H1 (cell line): ENCODE data around the gene HABP4. TPM values are rescaled to one million over a fixed set of nuclear protein-coding genes. Genes with fewer than 3 reads are reported as not detected.

ENCODE experiments used
- CTCF ChIA-PET: fragments of 300-600 bp; sonication (Branson Sonifier 250); formaldehyde crosslinking; loops from one replicate; lab custom pipeline; 2021; ENCODE audit not compliant: partially characterized antibody; lab: Charles Lee
- POLR2A ChIA-PET: fragments of 300-600 bp; sonication (Branson Sonifier 250); formaldehyde crosslinking; loops from one replicate; lab custom pipeline; 2021; ENCODE audit warnings: inconsistent platforms; ENCODE audit not compliant: partially characterized antibody; lab: Charles Lee
- DNase-seq, 2 experiments: peaks; one replicate each; pipeline versions ENCODE4 v3.0.0 to v3.0.0-alpha.2; 2010 to 2022; ENCODE audit warnings: low spot score in 2 of 2, low read depth in 1 of 2, mixed read lengths in 1 of 2
- FAIRE-seq: peaks from 2 replicates; lab custom pipeline; 2011; peaks lifted over from hg19 to GRCh38; lab: Jason Lieb, UNC
- H2AFZ ChIP-seq: 2 replicates; pipeline ENCODE4 v1.8.1; 2012; ENCODE audit warnings: low read length, inconsistent platforms
- H2AK5ac ChIP-seq: 2 replicates; pipeline ENCODE4 v1.6.1; 2013; ENCODE audit warnings: low read depth, low read length
- H2BK120ac ChIP-seq: replicated peaks from 2 replicates; pipeline ENCODE3; 2013; ENCODE audit warnings: low read depth, low read length, inconsistent platforms
- H2BK12ac ChIP-seq: 2 replicates; pipeline ENCODE4 v1.6.1; 2013; ENCODE audit warnings: low read depth, low read length
- H2BK15ac ChIP-seq: 2 replicates; pipeline ENCODE4 v1.6.1; 2013; ENCODE audit warnings: low read length
- H2BK20ac ChIP-seq: 2 replicates; pipeline ENCODE4 v1.6.1; 2013; ENCODE audit warnings: low read length
- H2BK5ac ChIP-seq: 2 replicates; pipeline ENCODE4 v1.6.1; 2013; ENCODE audit warnings: low read depth, low read length
- H3K14ac ChIP-seq: 2 replicates; pipeline ENCODE4 v1.6.1; 2013; ENCODE audit warnings: inconsistent platforms; ENCODE audit not compliant: insufficient read length
- H3K18ac ChIP-seq: 2 replicates; pipeline ENCODE4 v1.6.1; 2013; ENCODE audit warnings: low read length; ENCODE audit errors: extremely low read depth
- H3K23ac ChIP-seq: 2 replicates; pipeline ENCODE4 v1.6.1; 2013; ENCODE audit warnings: inconsistent platforms; ENCODE audit not compliant: insufficient read length
- H3K23me2 ChIP-seq: 2 replicates; pipeline ENCODE4 v1.6.1; 2013; ENCODE audit warnings: low read depth, low read length
- H3K27ac ChIP-seq: 2 replicates; pipeline ENCODE4 v1.6.1; 2011; ENCODE audit warnings: low read depth, low read length, inconsistent platforms
- H3K27me3 ChIP-seq, 4 experiments: replicated peaks in 1 of 4; 1 replicate in 1 of 4; 2 replicates in 3 of 4; pipeline versions ENCODE4 v1.6.1 to v1.8.1; 2011 to 2013; ENCODE audit warnings: low read length in 3 of 4, mild to moderate bottlenecking in 3 of 4, inconsistent platforms in 2 of 4, mixed read lengths in 2 of 4, moderate library complexity in 1 of 4; ENCODE audit not compliant: control insufficient read depth in 3 of 4, insufficient read depth in 3 of 4; ENCODE audit errors: extremely low read depth in 1 of 4
- H3K36me3 ChIP-seq, 4 experiments: 2 replicates each; pipeline versions ENCODE4 v1.6.1 to v1.8.1; 2011 to 2013; ENCODE audit warnings: mild to moderate bottlenecking in 4 of 4, low read length in 3 of 4, moderate library complexity in 2 of 4, control low read depth in 1 of 4, inconsistent platforms in 1 of 4; ENCODE audit not compliant: insufficient read depth in 4 of 4, control insufficient read depth in 2 of 4
- H3K4ac ChIP-seq: replicated peaks from 2 replicates; pipeline ENCODE3; 2013; ENCODE audit warnings: low read length, low read depth, mixed read lengths, inconsistent platforms; ENCODE audit not compliant: insufficient read length
- H3K4me1 ChIP-seq, 4 experiments: replicated peaks in 1 of 4; 1 replicate in 1 of 4; 2 replicates in 3 of 4; pipeline versions ENCODE4 v1.6.1 to v1.8.1; 2011 to 2013; ENCODE audit warnings: low read length in 3 of 4, inconsistent platforms in 2 of 4, mixed read lengths in 1 of 4; ENCODE audit not compliant: insufficient read depth in 4 of 4, control insufficient read depth in 3 of 4
- H3K4me2 ChIP-seq, 2 experiments: 2 replicates each; pipeline versions ENCODE4 v1.6.1 to v1.8.1; 2011 to 2013; ENCODE audit warnings: low read depth in 2 of 2, low read length in 2 of 2, control low read depth in 1 of 2, inconsistent platforms in 1 of 2, mild to moderate bottlenecking in 1 of 2; ENCODE audit not compliant: insufficient read depth in 1 of 2
- H3K4me3 ChIP-seq, 4 experiments: fragments of 200-600, 300-600 bp in 1 of 4; sonication (generic), shearing (Covaris generic), sonication (Bioruptor Twin) in 1 of 4; 2 replicates each; pipeline versions ENCODE4 v1.5.1 to v1.8.1; 2011 to 2016; ENCODE audit warnings: low read length in 4 of 4, low read depth in 3 of 4, control low read depth in 2 of 4, inconsistent platforms in 2 of 4, mild to moderate bottlenecking in 2 of 4, mixed read lengths in 1 of 4, moderate library complexity in 1 of 4; ENCODE audit not compliant: insufficient read depth in 2 of 4; ENCODE audit errors: extremely low read depth in 1 of 4
- H3K56ac ChIP-seq: replicated peaks from 2 replicates; pipeline ENCODE3; 2013; ENCODE audit warnings: low read depth, mild to moderate bottlenecking, mixed read lengths, low read length, inconsistent platforms; ENCODE audit not compliant: insufficient read length
- H3K79me1 ChIP-seq: 2 replicates; pipeline ENCODE4 v1.6.1; 2013; ENCODE audit warnings: low read depth, low read length, control low read depth
- H3K79me2 ChIP-seq, 2 experiments: 2 replicates each; pipeline versions ENCODE4 v1.6.1 to v1.8.1; 2012 to 2013; ENCODE audit warnings: low read length in 2 of 2, mild to moderate bottlenecking in 2 of 2, inconsistent platforms in 1 of 2; ENCODE audit not compliant: insufficient read depth in 2 of 2, control insufficient read depth in 1 of 2
- H3K9ac ChIP-seq, 4 experiments: replicated peaks in 1 of 4; 1 replicate in 1 of 4; 2 replicates in 3 of 4; pipeline versions ENCODE4 v1.6.1 to v1.8.1; 2011 to 2013; ENCODE audit warnings: low read depth in 3 of 4, low read length in 3 of 4, control low read depth in 2 of 4, mild to moderate bottlenecking in 2 of 4, moderate library complexity in 2 of 4, inconsistent platforms in 1 of 4; ENCODE audit errors: extremely low read depth in 1 of 4
- H3K9me3 ChIP-seq, 2 experiments: 2 replicates each; pipeline versions ENCODE4 v1.6.1 to v1.8.1; 2012 to 2013; ENCODE audit warnings: mild to moderate bottlenecking in 2 of 2, moderate library complexity in 2 of 2, control low read depth in 1 of 2, inconsistent platforms in 1 of 2, low read depth in 1 of 2, low read length in 1 of 2, mixed read lengths in 1 of 2; ENCODE audit not compliant: insufficient read depth in 2 of 2
- H4K20me1 ChIP-seq, 2 experiments: replicated peaks in 1 of 2; 2 replicates each; pipeline versions ENCODE3 to v1.8.1; 2011 to 2013; ENCODE audit warnings: inconsistent platforms in 2 of 2, low read length in 2 of 2, mild to moderate bottlenecking in 1 of 2; ENCODE audit not compliant: insufficient read depth in 2 of 2, control insufficient read depth in 1 of 2
- H4K5ac ChIP-seq: 2 replicates; pipeline ENCODE4 v1.6.1; 2013; ENCODE audit warnings: low read length, low read depth, mixed read lengths, inconsistent platforms; ENCODE audit not compliant: insufficient read length
- H4K8ac ChIP-seq: 2 replicates; pipeline ENCODE4 v1.8.0; 2013; ENCODE audit warnings: mild to moderate bottlenecking, moderate library complexity, low read length, inconsistent platforms; ENCODE audit not compliant: insufficient read depth; ENCODE audit errors: extremely low read depth
- H4K91ac ChIP-seq: replicated peaks from 2 replicates; pipeline ENCODE3; 2013; ENCODE audit warnings: low read length, mixed read lengths, inconsistent platforms; ENCODE audit not compliant: insufficient read length
- ATF2 ChIP-seq: IDR thresholded peaks from 2 replicates; pipeline ENCODE4 v1.6.1; 2012; ENCODE audit warnings: low read length, inconsistent platforms
- FOSL1 ChIP-seq: IDR thresholded peaks from 2 replicates; pipeline ENCODE4 v1.6.1; 2011; ENCODE audit warnings: mild to moderate bottlenecking, low read depth, low read length, moderate library complexity; ENCODE audit not compliant: insufficient read depth
- POLR2AphosphoS5 ChIP-seq: IDR thresholded peaks from 2 replicates; pipeline ENCODE4 v1.6.1; 2011; ENCODE audit warnings: low read depth, low read length
- WGBS, 2 experiments: shearing (Covaris generic) in 1 of 2; methylation state at CpG; one replicate each; pipeline versions ENCODE4 v1.1.6 to v1.1.7; 2013 to 2015; ENCODE audit warnings: low lambda C conversion rate in 2 of 2, mixed read lengths in 2 of 2, inconsistent platforms in 1 of 2, low coverage in 1 of 2, missing lambda C conversion rate in 1 of 2; ENCODE audit not compliant: insufficient replicate concordance in 2 of 2, insufficient coverage in 1 of 2, insufficient read length in 1 of 2; ENCODE audit errors: extremely low coverage in 1 of 2, missing lambda C conversion rate in 1 of 2; 5-methylcytosine and 5-hydroxymethylcytosine counted together
- polyA plus RNA-seq, 7 experiments: library from polyadenylated mRNA; depleted of rRNA in 3 of 7; stranded (reverse) in 5 of 7; unstranded in 2 of 7; fragments of >200 nt in 5 of 7; fragments of 200-250 nt in 2 of 7; gene quantifications; 1 replicate in 5 of 7; 2 replicates in 1 of 7; 4 replicates in 1 of 7; pipeline versions ENCODE4 v1.2.1 to v1.2.3, GENCODE V29; 2011 to 2013; ENCODE audit warnings: missing spikeins in 2 of 7, mixed read lengths in 2 of 7
- total RNA-seq: library from RNA; stranded (reverse); fragmentation: NEBNext Ultra II Directional; extraction: Animal tissue kit (Norgen Biotek cat#: 25700); gene quantifications from 2 replicates; pipeline ENCODE4 v1.2.1, GENCODE V29; 2021

Gene HABP4
- total and polyA plus RNA-seq, 2 of the 8 experiments (the other 6 are each of a cell fraction or from before 2014, with no cell fraction given): 3.3 to 11.2 TPM

GRCh38 chr9:96508227-96508940 lies 58.4 kb downstream of the HABP4 start:
- no peak overlapping the region for H2BK5ac ChIP-seq
- no peaks in the 10 kb centered on the region for H3K27me3 ChIP-seq
- H2BK20ac ChIP-seq: no peak overlapping the region
- H2AK5ac ChIP-seq: no peak overlapping the region
- POLR2A ChIA-PET: interaction anchor here (1.4 kb wide), 1 partner anchor 8 kb away, joined by 3 read pairs; no protein-coding TSS in a partner anchor
- H4K91ac ChIP-seq: no peak overlapping the region
- peaks cover 0 to 4% (median 0%) of the 10 kb centered on the region in 4 experiments; a peak in 2 of 8 replicates for H3K36me3 ChIP-seq
- H3K9me3 ChIP-seq: no peaks in the 10 kb centered on the region
- no peaks in the 10 kb centered on the region for H3K23me2 ChIP-seq
- CTCF ChIA-PET: interaction anchor here (1.3 kb wide), 1 partner anchor 11 kb away, joined by 3 read pairs; no protein-coding TSS in a partner anchor
- no peak overlapping the region for H4K8ac ChIP-seq
- FAIRE-seq: no peak
- H3K18ac ChIP-seq: no peak overlapping the region
- WGBS, 2 experiments: 89% methylated on average over 14 of the region's 14 CpGs; no CpG with 5 or more reads in 1 of the 2 experiments
- no peak overlapping the region for H3K14ac ChIP-seq
- no peak overlapping the region for H3K4ac ChIP-seq
- no peak overlapping the region for H3K4me2 ChIP-seq
- no peak overlapping the region for H3K23ac ChIP-seq
- H3K79me2 ChIP-seq: no peaks in the 10 kb centered on the region
- H2BK12ac ChIP-seq: no peak overlapping the region
- H3K27ac ChIP-seq: no peak overlapping the region
- no peak overlapping the region for H4K5ac ChIP-seq
- TF ChIP-seq FOSL1: no peak
- TF ChIP-seq POLR2AphosphoS5: no peak
- no peak for TF ChIP-seq ATF2
- no peaks in the 10 kb centered on the region for H4K20me1 ChIP-seq
- H3K9ac ChIP-seq: no peak overlapping the region
- H2AFZ ChIP-seq: no peak overlapping the region
- no peak overlapping the region for H2BK120ac ChIP-seq
- peaks cover 0 to 3% (median 0%) of the 10 kb centered on the region in 4 experiments; a peak in 2 of 7 replicates for H3K4me1 ChIP-seq
- DNase-seq: no peak
- H3K4me3 ChIP-seq: no peak overlapping the region
- no peak overlapping the region for H2BK15ac ChIP-seq
- H3K79me1 ChIP-seq: no peaks in the 10 kb centered on the region
- H3K56ac ChIP-seq: no peak overlapping the region
